GM08714 (cell line): ENCODE results near the gene MDK.

Source experiments
- H3K4me3 ChIP-seq: fragments of 200-500 bp; sonication (Bioruptor generic); 2 replicates; pipeline ENCODE4 v1.5.1; 2014; ENCODE audit warnings: mild to moderate bottlenecking, low read length, inconsistent platforms
- ZNF274 ChIP-seq: IDR thresholded peaks from 2 replicates; pipeline ENCODE4 v1.6.1; 2012; ENCODE audit warnings: mild to moderate bottlenecking, low read depth, low read length

The MDK gene

GRCh38 chr11:46408407-46408986, 27.0 kb downstream of the MDK start:
- no peak overlapping the region for H3K4me3 ChIP-seq
- TF ChIP-seq ZNF274, result no peak

DNA sequence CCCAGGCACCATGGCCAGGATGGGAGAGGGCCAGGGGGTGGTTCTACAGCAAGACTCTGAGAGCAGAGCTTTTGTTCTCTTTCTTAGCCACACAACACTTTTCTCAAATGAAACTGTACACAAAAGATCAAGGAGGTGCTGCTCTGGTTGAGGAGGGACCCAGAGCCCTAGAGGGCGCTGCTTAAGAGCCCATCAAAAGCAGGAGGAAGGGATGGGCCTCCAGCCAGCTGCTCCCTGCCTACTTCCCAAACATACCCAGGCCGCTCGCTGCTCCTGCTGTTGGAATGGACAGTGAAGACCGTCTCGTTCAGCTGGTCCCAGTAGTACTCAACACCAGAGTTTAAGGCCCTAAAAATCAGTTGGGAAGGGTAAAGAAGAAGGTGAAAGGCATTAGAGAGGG, 28.6 kb downstream of the MDK start:
- TF ChIP-seq ZNF274, result no peak
- H3K4me3 ChIP-seq, result no peak overlapping the region

DNA sequence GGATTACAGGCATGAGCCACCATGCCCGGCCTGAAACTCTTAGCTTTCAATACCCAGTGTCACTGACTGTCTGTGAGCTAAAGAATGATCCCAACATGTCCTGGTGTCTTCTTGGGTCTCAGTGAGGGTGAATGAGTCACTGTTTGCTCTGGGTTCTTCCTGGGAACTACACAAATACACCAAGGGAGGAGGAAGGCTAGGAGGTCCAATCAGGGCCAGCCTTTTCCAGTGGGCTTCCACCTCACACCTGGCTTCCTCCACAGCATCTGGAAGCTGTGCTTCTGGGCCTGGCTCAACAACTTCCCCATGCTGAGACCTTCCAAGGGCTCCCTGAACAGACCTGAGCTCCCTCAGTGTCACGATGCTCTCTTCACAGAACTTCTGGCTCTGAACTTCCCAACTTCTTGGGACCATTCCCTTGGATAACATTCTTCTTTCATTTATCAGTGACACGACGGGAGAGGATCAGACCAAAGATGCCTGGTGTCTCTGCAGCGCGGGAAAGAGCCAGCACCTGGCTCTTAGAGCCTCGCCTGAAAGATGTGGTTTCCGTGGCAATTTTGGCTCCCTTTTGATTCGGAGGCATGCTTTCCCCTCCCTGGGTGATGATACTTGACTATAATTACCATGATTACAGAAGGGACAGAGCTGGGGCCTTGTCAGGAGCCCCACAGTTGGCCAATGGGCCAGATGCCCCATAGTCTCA, 32.4 kb downstream of the MDK start:
- TF ChIP-seq ZNF274, result no peak
- no peak overlapping the region for H3K4me3 ChIP-seq

GRCh38 chr11:46414466-46414796, 33.0 kb downstream of the MDK start:
- no peak overlapping the region for H3K4me3 ChIP-seq
- TF ChIP-seq ZNF274, result no peak

GRCh38 chr11:46414879-46415278, 33.4 kb downstream of the MDK start:
- H3K4me3 ChIP-seq, result no peak overlapping the region
- TF ChIP-seq ZNF274, result no peak

DNA sequence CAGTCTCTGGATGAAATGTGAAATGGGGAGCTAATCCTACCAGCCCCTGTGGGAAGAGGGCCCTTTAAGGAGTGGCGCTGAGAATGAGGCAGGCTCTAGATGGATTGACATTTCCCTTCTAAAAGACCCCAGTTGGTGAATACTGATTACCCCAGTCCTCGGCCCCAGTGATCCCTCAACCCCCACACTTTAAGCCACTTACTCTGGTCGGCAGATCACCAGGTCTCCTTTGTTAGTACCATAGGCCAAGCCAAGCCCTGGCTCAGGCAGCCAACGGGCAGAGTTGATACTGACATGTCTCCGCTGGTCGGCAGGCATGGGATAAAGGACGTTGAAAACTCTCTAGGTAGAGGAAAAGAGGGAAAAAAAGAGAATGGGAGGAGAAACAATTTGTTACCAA, 36.2 kb downstream of the MDK start:
- no peak overlapping the region for H3K4me3 ChIP-seq
- TF ChIP-seq ZNF274, result no peak

DNA sequence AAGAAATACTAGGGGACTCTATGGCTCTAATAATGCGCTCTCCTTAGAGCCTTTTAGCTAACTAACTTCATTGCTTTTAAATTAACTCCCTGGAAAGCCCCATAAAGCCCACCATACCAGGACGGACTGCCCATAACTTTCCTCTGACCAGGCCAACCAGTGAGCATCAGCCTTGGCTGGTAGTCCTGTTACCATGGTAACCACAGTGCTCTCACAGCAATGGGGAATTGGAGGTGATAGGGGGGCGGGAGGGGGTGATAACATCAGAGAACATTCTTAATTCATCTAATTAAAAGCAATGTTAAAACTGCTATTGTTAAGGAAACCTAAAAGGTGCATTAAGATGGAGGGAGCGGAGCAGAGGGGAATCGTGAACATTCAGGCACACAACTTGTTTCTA, 37.3 kb downstream of the MDK start:
- TF ChIP-seq ZNF274, result no peak
- no peak overlapping the region for H3K4me3 ChIP-seq

DNA sequence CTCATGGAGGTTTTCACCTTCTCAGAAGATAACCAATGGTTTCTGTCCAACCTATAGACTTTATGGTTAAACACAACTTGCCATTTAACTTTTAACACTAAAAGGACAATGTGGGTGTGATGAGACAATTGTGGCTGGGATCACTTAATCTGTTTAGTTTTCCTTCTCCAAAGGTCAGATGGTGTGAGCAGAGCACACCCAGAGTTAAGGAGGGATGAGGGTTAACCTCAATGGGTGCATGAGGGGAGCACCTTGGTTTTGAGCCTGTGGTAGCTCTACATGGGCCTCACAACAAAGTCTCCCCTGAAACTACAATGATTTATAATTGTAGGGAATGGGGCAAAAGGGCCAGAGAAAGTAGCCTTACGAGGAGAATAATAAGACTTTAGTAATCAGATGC, 39.0 kb downstream of the MDK start:
- no peak for TF ChIP-seq ZNF274
- H3K4me3 ChIP-seq, result no peak overlapping the region

GRCh38 chr11:46421257-46421880, 39.9 kb downstream of the MDK start:
- no peak overlapping the region for H3K4me3 ChIP-seq
- no peak for TF ChIP-seq ZNF274

DNA sequence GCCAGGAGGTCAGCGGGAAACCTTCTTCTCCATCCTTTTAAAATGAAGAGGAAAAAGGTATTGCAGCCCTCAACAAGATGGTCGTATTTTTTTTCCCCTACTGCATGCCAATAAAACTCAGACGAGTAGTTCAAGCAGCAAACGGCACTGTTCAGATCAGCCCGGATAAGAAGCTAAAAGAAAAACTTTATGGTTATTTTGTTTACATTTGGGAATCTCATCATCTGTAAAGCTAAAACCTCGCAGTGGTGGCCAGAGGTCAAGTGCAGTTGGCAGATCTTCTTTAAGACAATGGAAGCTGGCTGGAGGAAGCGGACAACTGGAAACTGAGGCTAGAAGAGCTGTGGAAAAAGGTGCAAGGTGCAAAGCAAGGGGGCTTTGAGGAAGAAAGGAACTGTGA, 41.1 kb downstream of the MDK start:
- H3K4me3 ChIP-seq, result no peak overlapping the region
- TF ChIP-seq ZNF274, result no peak

DNA sequence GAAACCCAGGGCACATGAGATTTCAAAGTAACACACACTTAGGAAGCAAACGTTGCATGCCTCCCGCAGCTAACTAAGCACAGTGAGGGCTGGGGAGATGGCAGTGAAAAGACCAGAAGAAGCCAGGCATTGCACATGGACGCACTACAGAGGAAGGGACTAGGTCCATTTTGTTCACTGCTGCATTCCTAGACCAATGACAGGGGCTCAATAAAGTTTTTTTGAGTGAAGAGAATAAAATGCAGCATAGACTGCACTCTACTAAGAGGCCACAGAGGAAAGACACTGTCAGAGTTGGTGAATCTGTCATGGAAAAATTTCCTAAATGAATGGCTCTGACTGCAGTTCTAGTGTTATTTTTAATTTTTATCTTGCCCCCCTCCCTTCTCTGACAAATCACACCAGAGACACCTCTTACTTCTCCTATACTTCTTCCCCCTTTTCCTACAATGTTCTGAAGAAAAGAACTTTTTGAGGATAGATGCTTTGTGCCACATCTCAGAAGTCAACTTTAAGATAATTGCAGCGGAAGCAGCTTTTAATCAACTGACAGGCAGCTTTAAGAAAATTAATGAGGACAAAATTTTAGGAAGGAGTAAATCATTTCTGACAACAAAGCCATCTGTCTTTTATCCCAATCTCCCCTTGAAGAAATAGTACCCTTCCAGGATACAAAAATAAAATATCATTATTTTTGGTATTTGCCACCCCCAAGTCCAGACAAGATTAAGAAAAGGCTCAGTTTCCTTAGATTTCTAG, 44.9 kb downstream of the MDK start:
- TF ChIP-seq ZNF274, result no peak
- H3K4me3 ChIP-seq, result no peak overlapping the region

GRCh38 chr11:46427364-46427763, 45.9 kb downstream of the MDK start:
- no peak for TF ChIP-seq ZNF274
- H3K4me3 ChIP-seq, result no peak overlapping the region

- no peak for TF ChIP-seq ZNF274
- no peak overlapping the region for H3K4me3 ChIP-seq
Measured at GRCh38 chr11:46429717-46430116, 48.2 kb downstream of the MDK start.

GRCh38 chr11:46431211-46431610, 49.7 kb downstream of the MDK start:
- TF ChIP-seq ZNF274, result no peak
- H3K4me3 ChIP-seq, result no peak overlapping the region
